ENCODE data around the gene HOXD3.

DNA sequence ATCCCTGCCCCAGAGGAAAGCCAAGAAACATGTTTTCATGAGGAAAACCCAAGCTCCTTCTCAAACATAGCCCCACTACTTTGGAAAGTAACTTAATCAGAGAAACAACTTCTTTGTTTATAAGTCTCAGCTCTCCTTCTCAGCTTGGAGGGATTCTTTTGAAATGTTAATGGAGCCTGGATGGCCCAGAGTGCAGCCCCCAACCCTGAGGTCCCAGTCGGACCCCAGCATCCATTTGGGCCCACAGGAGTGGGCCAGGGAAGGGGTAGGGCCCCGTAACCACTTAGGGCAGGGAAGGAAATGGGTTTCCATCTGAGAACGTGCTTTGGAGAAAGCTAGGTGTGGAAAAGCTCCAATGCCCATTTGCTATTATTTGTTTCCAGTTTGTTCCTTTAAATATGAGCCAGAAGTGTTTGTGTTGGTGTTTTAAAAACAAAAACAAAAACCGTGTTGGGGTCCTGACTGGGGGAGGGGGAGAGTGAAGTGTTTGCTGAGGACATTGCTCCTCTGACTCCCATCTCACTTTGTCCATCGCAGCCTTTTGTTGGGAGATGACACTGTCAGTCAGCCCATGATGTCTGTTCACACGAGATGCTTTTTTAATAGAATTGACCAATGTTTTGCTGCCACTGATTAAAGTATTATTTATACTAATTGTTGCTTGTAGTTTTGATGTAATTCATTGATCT lies 1.6 kb upstream of the HOXD3 start:
- TF ChIP-seq CTCF (IDR thresholded peaks at IDR 0.05; ENCODE audit: low read depth, low read length, poor library complexity, severe bottlenecking) (no peak), EZH2phosphoT487 (IDR thresholded peaks at IDR 0.05; ENCODE audit: borderline replicate concordance, low read length) (no peak)

Data from DOHH2 (cell line).